GM19324 (cell line): Measurements from ENCODE around the gene ATR.

Experiments
- ATAC-seq: cut with Tn5 transposase; IDR thresholded peaks from one replicate; pipeline ENCODE4 v1.9.1; 2021; ENCODE audit warnings: mild to moderate bottlenecking, moderate library complexity; ENCODE audit not compliant: unreplicated experiment, low FRiP score

The ATR gene

DNA sequence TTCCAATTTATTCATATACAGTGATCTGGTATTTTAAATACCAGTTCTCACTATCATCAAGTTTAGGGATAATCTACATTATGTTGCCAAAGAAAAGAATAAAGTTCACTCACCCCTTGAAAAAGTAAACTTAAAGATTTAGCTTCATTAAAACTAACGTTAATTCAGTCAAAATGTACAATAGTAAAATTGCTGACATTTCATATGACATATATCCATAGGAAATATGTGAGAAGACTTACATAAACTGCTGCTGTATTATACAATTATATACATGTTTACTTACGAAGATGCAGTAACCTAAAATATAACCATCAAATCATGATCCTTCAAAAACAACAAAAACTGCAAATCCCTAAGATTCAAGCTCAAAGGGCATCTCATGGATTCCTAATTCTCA, 44.0 kb downstream of the ATR start:
- ATAC-seq = no peak

DNA sequence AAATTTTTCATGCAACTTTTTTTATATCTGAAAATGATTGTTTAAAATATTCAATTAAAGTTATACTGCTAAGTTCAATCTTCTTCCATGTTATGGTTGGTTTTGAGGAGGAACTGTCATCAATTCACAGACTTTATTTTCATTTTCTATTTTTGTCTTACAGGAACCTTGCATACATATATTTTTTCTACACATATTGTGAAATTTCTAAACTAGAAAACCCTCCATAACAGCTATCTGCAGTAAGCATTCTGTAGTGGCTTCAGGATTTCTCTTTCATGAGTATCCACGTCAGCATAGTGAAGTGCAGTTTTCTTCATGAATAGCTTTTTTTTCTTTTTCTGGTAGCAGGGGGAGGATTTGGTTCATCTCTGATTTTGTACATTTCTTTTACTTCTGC, 48.2 kb downstream of the ATR start:
- ATAC-seq = no peak

DNA sequence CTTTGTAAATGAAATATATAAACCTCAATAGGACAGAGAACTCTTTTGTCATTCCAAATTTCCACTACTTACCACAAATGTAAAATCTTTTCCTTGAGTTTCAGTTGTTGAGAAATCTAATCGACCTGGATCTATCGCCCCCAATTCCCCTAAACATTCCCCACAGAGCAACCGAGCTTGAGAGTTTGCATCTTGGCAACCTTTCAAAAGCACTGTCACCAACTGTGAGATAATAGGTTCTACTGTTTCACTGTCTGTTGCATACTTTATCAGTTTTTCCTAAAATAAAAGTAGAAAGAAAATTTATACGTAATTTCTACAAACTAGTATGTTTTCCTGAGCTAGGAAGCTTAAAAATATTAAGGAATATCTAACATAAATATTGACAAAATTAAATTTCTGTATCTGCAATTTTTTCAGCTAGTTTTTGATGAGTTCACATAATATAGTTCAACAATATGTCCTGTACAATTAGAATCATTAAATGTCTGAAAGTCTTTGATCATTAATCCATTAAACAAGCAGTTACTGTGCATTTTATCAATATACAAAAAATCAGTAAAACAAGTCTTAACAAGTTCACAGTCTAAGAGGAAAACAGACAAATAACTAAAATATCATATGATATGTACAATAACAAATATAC, 54.5 kb downstream of the ATR start:
- no peak for ATAC-seq

DNA sequence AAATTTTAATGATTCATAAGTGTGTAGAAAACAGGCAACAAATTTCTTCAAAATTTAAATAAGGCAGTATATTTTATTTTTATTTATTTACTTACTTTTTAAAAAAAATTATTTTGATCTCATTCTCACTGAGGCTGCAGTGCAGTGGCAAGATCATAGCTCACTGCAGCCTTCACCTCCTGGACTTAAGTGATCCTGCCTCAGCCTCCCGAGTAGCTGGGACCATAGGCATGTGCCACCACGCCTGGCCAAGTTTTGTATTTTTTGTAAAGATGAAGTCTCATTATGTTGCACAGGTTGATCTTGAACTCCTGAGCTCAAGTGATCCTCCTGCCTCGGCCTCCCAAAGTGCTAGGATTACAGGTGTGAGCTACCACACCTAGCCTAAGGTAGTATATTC, 69.5 kb downstream of the ATR start:
- no peak for ATAC-seq

DNA sequence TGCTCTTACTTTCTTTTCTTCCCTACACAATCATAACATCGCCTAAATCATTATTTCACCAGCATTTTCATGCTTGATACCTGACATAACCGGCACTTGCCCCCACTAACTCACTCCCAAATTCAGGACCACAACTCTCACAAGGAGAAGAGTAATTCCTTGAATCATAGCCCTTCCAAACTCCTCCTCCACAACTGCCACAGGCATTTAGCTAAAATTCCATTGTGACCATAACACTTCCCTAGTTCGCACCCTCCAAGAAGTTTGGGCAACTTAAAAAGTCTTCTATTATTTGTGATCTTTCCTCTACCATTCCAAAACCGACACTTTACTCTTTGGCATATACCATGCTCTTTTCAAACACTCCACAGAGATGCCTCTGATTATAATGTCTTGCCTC, 71.3 kb downstream of the ATR start:
- no peak for ATAC-seq

DNA sequence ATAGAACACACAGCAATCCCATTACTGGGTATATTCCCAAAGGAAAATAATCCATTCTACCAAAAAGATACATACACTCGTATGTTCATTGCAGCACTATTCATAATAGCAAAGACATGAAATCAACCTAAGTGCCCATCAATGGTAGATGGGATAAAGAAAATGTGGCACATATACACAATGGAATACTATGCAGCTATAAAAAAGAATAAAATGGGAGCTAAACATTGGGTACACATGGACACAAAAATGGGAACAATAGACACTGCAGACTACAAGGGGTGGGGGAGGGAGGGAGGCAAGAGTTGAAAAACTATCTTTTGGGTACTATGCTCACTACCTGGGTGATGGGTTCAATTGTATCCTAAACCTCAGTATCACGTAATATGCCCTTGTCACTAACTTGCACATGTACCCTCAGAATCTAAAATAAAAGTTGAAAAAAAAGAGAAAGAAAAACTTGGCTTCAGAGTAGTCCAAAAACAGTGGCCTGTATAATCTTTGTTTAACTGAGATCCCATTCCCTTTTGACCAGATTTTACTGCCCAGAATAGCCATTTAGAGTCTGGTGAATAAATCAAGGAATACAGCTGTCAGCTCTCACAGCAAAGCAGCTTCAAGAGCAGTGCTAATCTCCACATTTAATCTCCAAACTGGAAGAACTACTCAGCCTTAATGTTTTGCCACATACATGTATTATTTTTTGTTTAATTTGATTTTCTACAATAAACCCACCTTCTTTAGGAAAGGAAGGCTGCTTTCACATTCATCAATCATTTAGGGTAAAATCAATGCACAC, 76.1 kb downstream of the ATR start:
- ATAC-seq = no peak

DNA sequence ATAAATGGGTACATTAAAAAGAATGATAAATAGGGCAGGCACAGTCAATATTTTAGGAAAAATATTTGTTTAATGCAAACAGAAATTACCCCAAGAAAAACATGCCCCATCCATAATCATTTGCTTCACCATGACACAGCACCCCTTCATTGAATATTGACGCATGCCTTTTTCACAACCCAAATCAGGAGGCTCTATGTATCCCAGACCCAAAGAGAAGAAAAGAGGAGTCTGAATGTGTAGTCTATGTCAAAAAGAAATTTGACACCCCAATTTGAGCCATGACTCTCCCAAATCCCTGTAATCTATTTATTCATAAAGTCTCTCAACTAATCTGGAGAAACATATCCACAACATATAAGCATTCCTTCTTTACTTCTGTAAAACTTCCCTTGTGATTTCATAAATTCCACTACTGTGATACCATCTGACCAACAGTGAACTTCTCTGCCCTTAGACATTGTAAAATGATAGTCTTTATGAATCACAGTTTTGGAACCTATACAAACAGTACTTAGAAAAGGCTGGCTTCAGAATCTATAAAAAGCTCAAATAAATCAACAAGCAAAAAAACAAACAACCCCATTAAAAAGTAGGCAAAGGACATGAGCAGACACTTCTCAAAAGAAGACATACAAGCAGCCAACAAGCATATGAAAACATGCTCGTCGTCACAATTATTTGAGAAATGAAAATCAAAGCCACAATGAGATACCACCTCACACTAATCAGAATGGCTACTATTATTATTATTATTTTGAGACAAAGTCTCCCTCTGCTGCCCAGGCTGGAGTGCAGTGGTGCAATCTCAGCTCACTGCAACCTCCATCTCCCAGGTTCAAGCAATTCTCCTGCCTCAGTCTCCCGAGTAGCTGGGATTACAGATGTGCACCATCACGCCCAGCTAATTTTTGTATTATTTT, 77.3 kb downstream of the ATR start:
- no peak for ATAC-seq

DNA sequence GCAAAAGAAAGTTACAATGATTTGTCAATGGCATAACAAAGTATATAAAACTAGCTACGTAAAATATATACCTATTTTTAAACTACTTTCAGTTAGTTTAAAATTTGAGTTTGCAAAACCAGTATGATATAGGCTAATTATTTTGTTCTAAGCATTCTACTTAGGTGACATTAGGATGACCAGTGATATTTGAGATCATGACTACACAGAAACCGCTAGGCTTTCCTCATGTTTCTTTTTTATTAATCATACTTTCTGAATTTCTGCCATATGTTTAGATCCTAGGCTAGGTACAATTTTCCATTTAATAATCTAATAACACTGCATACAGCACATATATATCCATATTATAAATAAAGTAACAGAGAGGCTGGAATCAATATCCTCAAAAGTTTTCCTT, 78.3 kb downstream of the ATR start:
- no peak for ATAC-seq

DNA sequence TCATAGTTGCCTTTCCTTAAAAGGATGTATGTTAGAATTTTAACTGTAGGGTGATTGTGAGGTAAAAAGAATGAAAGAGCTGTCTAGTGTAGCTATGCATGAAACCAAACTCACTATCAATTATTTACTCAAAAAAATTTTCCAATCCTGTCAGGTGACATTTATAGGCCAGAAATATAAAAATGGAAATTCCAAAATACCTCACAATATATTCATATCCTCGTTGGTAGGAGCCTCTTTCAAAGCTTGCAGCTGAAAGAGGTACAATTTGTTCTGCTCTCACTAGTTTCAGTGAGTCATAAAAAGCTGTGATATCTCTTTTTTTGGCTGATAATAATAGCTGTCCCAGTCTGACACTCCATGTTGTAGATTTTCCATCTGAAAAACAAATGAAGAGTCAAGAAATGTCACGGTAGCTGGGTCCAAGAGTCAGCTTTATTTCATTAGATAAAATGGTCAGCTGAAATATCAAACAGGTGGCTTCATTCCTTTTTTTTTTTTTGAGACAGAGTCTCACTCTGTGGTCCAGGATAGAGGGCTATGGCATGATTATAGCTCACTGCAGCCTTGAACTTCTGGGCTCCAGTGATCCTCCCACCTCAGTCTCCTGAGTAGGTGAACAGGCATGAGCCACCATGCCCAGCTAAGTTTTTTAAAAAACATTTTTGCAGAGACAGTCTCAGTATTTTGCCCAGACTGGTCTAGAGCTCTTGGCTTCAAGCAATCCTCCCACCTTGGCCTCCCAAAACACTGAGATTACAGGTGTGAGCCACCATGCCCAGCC, 79.9 kb downstream of the ATR start:
- ATAC-seq = no peak

DNA sequence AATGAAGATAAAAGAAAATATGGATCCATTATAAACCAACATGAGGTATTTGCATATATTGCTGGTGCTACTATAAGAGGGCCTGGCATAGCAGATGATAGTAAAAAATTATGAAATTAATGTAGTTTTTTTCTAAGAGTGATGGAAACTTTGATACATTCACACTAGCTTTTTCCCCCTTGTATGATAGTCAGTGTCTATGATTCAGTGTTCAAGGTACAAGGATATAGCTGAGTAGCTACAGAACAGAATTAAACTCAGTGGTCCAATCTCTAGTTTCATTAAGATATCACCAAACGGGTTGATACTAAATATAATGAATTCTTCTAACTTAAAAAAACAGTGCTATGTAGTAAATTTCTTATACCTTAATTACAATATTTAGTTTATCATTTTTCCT, 80.8 kb downstream of the ATR start:
- ATAC-seq = no peak

DNA sequence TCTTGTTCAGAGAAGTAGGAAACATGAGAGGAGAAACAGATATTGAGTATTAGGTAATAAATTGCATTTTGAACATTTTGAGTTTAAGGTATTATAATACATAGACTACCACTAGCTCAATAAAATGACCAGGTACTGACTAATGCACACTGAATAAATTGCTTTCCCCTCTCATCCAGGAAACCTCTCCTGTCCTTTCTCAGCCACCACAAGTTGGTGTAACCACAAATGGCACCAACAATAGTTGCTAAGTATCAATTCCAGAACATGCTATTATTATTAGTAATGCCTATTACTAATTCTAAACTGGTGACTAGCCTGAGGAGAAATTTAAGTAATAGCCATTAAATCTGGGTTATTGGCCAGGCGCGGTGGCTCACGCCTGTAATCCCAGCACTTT, 83.4 kb downstream of the ATR start:
- ATAC-seq = no peak

DNA sequence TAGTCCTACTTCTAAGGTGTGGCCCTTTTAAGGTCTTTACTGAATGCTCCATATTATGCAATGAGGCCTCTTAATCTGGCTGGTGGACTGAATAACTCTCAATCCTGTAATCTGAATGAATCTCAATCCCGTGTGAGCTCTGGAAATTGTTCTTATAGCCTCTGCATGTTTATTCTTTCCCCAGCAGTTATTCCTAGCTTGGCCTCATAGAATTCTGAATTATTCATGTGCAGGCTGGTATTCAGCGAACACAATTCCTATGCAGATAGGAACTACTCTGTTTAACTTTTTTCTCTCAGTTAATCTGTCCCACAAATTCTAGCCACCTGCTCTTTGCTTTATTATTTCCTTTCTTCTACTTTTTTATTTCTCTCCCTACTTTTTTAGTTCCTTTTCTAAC, 86.3 kb downstream of the ATR start:
- no peak for ATAC-seq

DNA sequence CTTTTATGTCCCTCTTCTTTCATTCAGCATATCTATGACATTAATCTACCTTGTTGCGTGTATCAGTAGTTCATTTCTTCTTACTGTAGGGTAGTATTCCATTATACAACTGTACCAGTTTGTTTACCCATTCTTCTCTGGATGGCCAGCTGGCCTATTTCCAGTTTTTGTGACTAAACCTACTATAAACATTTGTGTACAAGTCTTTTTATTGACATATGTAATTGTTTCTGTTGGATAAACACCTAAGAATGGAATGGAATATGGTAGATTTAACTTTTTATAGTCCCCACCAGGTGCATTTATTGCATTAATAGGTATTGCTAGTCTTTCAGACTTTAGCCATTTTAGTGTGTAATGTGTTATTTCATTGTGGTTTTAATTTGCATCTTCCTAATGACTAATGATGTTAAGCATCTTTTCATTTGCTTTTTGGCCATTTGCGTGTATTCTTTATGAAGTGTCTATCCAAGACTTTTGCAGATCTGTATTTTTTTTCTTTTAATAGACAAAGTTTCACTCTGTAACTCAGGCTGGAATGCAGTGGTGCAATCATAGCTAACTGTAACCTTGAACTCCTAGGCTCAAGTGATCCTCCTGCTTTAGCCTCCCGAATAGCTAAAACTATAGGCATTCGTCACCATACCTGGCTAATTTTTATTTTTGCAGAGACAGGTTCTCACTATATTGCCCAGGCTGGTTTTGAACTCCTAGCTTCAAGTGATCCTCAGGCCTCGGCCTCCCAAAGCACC, 88.8 kb downstream of the ATR start:
- no peak for ATAC-seq

DNA sequence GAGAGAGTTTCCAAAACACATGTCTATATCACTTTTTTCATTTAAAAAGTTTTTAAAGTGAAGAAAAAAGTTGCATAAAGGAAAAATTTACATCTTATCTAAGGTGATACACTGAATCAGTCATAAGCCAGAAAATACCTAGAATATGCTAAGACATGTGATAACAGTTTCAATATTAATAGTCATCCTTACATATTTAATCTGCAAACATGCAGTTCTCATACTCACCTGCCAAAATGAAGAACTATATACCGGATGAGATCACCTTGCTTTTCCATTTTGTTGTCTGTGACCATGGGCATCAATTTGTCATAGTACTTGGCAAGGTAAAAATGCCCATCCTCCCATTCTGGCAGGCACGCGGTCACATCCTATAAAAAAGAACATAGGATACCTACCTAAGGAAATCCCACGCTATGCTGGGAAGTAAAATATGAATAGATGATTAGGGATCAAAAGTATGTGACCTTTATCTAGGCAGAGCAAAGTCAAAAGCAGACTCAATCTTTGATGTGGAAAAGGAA, 93.6 kb downstream of the ATR start:
- no peak for ATAC-seq

DNA sequence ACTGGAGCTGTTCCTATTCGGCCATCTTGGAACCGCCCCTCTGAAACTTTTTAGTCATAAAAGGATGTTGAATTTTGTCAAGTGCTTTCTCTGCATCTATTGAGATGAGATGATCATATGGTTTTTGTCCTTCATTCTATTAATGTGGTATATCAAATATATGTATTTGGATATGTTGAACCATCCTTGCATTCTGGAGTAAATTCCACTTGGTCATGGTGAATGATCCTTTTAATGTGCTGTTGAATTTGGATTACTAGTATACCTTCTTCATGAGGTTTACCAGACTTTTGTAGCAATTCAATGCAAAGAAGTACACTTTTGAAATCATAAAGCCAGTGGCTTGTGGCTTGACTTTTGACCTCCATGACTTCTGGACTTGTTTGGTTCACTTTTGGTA, 97.3 kb downstream of the ATR start:
- ATAC-seq = no peak

DNA sequence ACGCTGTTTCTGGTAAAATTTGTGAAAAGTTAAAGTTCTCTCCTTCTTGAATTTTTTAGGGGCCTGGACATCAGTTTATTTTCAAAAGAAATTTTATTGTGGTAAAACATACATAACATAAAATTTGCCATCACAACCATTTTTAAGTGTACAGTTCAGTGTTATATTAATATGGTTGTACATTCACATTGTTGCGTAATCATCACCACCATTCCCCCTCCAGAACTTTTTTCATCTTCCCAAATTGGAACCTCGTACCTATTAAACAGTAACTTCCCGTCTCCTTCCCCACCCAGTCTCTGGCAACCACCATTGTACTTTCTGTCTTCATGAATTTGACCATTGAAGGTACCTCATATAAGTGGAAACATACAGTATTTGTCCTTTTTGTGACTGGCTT, 107.7 kb downstream of the ATR start:
- ATAC-seq = no peak

DNA sequence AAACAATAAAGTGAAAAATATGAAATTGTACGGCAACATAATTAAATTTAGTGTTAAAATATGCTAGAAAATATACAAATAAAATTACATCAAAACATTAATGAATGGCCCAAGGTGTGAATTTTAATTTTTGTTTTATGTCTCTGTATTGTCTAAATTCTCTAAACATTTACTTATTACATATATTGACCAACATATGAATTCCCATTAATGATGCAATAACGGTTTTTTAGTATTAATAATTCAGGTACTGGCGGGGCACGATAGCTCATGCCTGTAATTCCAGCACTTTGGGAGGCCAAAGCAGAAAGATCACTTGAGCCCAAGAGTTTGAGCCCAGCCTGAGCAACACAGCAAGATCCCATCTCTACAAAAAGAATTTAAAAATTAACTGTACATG, 110.1 kb downstream of the ATR start:
- no peak for ATAC-seq

DNA sequence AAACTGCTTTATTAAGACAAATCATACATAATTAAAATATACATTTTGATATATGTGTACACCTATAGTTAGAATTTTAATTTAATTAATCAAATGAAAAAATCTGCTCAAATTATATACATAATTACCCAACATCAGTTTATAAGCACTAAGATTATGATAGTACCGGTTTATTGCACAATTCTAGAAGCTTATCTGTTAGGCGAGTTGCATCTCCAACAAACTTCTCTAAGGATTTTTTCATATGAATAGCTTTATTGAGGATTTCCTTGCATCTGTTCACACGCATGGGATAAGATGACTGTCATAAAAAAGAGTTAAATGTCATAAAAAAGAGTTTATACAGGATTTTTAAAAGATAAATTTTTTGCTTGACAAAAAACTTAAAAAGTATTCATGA, 110.8 kb downstream of the ATR start:
- ATAC-seq = no peak

DNA sequence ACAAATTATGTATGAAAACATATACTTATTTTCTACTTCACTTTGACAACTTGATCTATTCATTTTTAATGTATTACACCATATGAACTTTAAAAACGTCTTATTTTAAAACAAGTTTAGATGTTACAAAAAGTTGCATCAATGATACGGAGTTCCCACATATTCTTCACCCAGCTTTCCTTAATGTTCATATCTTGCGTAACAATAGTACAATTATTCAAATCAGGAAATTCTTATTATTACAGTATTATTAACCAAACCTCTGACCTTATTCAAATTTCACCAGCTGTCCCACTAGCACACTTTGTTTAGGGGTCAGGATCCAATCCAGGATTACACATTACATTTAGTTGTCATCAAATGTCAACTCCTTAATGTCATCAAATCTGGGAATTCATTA, 117.8 kb downstream of the ATR start:
- ATAC-seq = no peak

DNA sequence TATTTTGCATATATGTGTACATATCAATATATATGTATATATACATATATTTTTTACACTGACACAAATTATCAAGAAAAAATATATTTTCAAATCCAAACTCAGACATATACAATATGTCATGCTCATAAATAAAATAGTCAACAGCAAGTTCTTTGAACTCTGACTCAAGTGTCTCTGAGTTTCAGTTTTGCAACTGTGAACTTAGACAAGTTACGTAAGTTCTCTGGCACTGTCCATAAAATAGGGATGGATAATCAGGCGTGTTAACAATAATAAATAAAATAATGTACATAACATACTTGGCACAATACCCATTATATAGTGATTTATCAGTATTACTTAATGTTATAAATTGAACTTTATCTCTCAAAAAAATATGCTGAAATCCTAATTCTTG, 118.6 kb downstream of the ATR start:
- ATAC-seq = no peak
